Right ventricle myocardium inferior (tissue), 1 donor: Measurements from ENCODE around the gene CALCR. TPM values are rescaled to one million over a fixed set of nuclear protein-coding genes. Genes with fewer than 3 reads are reported as not detected.
"Not testable (repeated sequence)": the region's sequence is repeated elsewhere in the genome, so short reads cannot be mapped to it uniquely, and the experiment has no call there.

Source experiments
- ATAC-seq: fragments of 200-7000 bp; cut with Tn5 transposase; one replicate; pipeline ENCODE4 v1.9.1; 2020; ENCODE audit warnings: mild to moderate bottlenecking, moderate library complexity
- DNase-seq: peaks from one replicate; pipeline ENCODE4 v3.0.0; 2021; ENCODE audit errors: missing footprints
- intact Hi-C: fragments of 100-400 bp; cut with DNase I; formaldehyde crosslinking; loops from one replicate; pipeline ENCODE4 v1.11.0; 2022
- long read RNA-seq: library from polyadenylated mRNA; unstranded; transcript quantifications from one replicate; pipeline ENCODE4 v2.0.0, GENCODE V29; 2021
- total RNA-seq: library from RNA; stranded (reverse); fragmentation: NEBNext Ultra II Directional; extraction: Animal tissue kit (Norgen Biotek cat#: 25700); gene quantifications from one replicate; pipeline ENCODE4 v1.2.1, GENCODE V29; 2021
- donor health status: DM: no; HTN: yes; CAD: no; lungs with severe emphysema.

Gene CALCR
- total RNA-seq = 0.05 TPM
- long read RNA-seq = 0 reads

GRCh38 chr7:93574646-93575554 lies at the start of gene CALCR:
Gene CALCR (minus strand): TSS chr7:93574724. CDS start chr7:93486981, 87,743 bp downstream.
- no peak for DNase-seq
- intact Hi-C loops = no loop called here
- ATAC-seq = no peak

GRCh38 chr7:93623816-93624215 lies 49.3 kb upstream of the CALCR start:
- intact Hi-C loops = loop anchor here (10.0 kb wide), 1 partner anchor 461 kb away; no protein-coding TSS in a partner anchor

GRCh38 chr7:93622036-93623033 lies 47.8 kb upstream of the CALCR start:
- ATAC-seq (no peak), DNase-seq (no peak)
- intact Hi-C loops = loop anchor here (10.0 kb wide), 1 partner anchor 462 kb away; no protein-coding TSS in a partner anchor

More at GRCh38 chr7:93623816-93624215, 49.3 kb upstream of the CALCR start:
- ATAC-seq (no peak), DNase-seq (no peak)

- intact Hi-C loops = loop anchor here (10.0 kb wide), 1 partner anchor 464 kb away; no protein-coding TSS in a partner anchor
- no peak for DNase-seq
These were observed 46.3 kb upstream of the CALCR start for GRCh38 chr7:93620864-93621263.

GRCh38 chr7:93620057-93620456 lies 45.5 kb upstream of the CALCR start:
- DNase-seq (no peak), ATAC-seq (no peak)
- intact Hi-C loops = loop anchor here (10.0 kb wide), 1 partner anchor 465 kb away; no protein-coding TSS in a partner anchor

More at GRCh38 chr7:93620864-93621263, 46.3 kb upstream of the CALCR start:
- no peak for ATAC-seq

GRCh38 chr7:93601363-93601762 lies 26.8 kb upstream of the CALCR start:
- ATAC-seq (no peak), DNase-seq (no peak)

GRCh38 chr7:93594250-93594649 lies 19.7 kb upstream of the CALCR start:
- intact Hi-C loops = no loop called here
- ATAC-seq = no peak
- DNase-seq = no peak

More at GRCh38 chr7:93601363-93601762, 26.8 kb upstream of the CALCR start:
- intact Hi-C loops = no loop called here

- intact Hi-C loops = no loop called here
- DNase-seq (no peak), ATAC-seq (no peak)
These were observed 18.2 kb upstream of the CALCR start for GRCh38 chr7:93592588-93593266.

GRCh38 chr7:93591224-93592050 lies 16.9 kb upstream of the CALCR start:
- ATAC-seq, DNase-seq, intact Hi-C loops: not testable (repeated sequence)

- ATAC-seq, DNase-seq, intact Hi-C loops: not testable (repeated sequence)
These were observed 11.9 kb upstream of the CALCR start for GRCh38 chr7:93586479-93586865.

GRCh38 chr7:93585694-93586478 lies 11.4 kb upstream of the CALCR start:
- intact Hi-C loops, DNase-seq, ATAC-seq: not testable (repeated sequence)

GRCh38 chr7:93579431-93579830 lies 4.9 kb upstream of the CALCR start:
- intact Hi-C loops = no loop called here
- DNase-seq (no peak), ATAC-seq (no peak)

GRCh38 chr7:93578762-93579161 lies 4.2 kb upstream of the CALCR start:
- ATAC-seq = no peak
- intact Hi-C loops = no loop called here
- DNase-seq = no peak

GRCh38 chr7:93575555-93576399 lies 1.3 kb upstream of the CALCR start:
- no peak for DNase-seq
- intact Hi-C loops = no loop called here
- no peak for ATAC-seq

GRCh38 chr7:93574269-93574645 lies 267 bp downstream of the CALCR start:
- ATAC-seq = no peak
- intact Hi-C loops = no loop called here
- DNase-seq = no peak

- DNase-seq = no peak
- intact Hi-C loops = no loop called here
- ATAC-seq = no peak
These were observed 5.3 kb downstream of the CALCR start for GRCh38 chr7:93569189-93569588.
